Stimulated activated CD4-positive, alpha-beta T cell treated with anti-CD3 and anti-CD28 coated beads, Interleukin-4, amount 100 ng/mL, for 24 hours (primary cell): ENCODE measurements around the gene LRRC1.
"Not testable (repeated sequence)": the region's sequence is repeated elsewhere in the genome, so short reads cannot be mapped to it uniquely, and the experiment has no call there.

Experiments
- DNase-seq: peaks from one replicate; pipeline ENCODE4 v3.0.0-alpha.2; 2020

The LRRC1 gene

DNA sequence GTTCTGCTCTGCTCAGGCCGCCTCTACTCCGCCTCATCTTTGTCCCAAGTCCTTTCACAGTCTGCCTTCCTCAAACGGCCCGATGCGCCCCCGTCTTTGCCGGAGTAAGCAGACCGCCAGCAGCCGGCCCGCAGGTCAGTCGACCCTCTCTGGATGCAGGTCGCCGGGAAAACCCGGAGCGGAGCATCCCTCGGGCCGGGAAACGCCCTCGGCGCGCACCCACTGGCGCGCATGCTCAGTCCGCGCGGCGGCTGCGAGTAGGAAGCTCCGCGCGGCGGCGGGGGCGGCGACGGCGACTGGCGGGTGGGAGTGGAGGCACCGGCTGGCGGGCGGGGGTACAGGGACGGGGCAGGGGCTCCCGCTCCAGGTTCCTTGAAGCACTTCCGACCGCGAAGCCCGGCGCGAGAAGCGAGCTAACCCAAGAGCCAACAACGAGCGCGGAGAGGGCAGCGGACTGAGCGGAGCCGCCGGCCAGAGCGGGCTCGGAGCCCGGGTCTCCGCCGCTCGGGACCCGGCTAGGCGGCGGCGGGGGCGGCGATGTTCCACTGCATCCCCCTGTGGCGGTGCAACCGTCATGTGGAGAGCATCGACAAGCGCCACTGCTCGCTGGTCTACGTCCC lies at the start of gene LRRC1:
LRRC1 (plus strand) TSS at position 286 of the 620 bp plus-strand sequence; CDS start at position 538, 252 bp downstream.
- DNase-seq: peak; percentile 82

DNA sequence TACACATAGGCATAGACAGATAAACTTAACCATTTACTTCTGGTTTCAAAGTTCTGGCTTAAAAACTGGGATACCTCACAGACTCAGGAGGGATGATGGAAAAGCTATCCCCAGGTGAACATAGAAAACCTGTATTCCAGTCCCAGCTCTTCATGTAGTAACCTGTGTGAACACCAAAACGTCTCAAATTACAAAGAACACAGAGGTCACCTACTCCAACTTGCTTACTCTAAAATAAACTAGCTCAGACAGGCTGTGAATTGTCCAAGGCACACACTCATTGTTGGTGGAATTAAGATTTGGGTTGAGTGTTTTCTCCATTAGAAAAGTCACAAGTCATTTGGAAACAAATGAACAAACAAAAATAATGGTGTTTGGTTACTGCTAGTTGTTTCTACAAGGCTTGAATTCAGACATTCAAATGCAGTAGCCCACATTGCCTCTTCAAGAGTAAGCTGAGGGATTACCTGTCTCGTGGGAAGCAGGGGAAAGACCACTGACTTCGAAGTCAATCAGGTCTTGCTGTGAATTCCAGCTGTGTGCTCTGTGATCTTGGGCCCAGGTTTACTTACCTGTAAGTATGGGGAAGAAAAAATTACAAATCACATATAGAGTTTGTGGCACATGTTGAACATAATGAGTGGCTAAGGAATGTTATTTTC lies 48.2 kb upstream of the LRRC1 start:
- no peak for DNase-seq

DNA sequence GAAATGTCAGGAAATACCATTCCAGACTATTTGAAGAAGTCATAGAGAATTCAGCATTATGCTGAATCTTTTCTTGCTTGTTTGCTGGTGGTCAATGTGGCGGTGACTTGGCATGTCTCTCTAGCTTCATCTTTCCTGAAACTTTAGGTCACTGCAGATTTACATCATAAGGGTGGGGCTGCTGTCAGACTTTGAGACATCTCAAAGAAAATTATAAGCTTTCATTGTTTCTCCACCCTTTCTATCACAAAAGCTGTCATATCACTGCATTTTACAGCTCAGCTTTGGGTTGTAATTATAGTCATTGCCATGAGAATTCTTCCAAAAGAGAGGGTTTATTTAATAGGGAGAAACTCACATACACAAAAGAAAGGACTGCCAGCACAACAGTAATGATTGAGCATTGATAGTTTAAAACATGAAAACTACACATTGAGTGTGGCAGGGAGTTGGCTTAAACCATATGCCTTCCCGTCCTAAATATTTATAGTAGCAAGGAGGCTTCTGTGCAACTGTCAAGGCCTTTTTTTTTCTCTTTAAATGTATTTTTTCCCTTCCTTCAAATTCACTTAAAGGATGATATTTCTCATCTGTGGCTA lies 44.7 kb upstream of the LRRC1 start:
- DNase-seq: no peak

DNA sequence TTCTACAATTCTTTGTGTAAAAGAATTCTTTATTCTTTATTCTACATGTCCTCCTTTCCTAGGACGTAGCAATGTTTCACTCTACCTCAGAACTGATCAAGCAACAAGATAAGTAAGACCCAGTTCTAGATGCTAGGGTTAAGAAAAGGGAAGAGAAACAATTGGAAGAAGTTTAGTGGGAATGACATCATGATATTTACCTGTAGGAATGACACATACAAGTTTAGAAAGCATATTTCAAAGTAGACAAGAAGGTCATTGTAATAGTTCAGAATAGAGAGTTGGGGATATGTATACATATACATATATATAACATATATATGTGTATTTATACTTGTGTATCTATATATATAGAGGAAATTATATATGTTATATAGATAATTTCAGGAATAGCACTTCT lies 43.4 kb upstream of the LRRC1 start:
- DNase-seq: no peak

DNA sequence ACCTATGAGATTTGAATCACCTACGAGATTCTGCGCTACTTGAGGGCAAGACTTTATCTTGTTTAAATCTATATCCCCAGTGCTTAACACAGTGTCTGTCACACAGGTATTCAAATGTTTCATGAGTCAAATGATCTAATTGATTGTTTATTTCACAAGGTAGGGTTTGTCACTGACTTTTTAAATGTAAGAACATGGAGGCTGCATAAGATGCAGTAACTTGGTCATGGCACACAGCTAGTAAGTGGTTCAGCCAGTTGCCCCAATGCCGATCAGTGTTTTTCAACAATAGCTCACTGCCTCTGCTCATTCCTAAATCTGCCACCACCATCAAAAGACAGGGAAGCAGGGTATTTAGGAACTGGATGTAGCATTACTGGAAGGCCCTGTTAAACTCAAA lies 42.4 kb upstream of the LRRC1 start:
- no peak for DNase-seq

DNA sequence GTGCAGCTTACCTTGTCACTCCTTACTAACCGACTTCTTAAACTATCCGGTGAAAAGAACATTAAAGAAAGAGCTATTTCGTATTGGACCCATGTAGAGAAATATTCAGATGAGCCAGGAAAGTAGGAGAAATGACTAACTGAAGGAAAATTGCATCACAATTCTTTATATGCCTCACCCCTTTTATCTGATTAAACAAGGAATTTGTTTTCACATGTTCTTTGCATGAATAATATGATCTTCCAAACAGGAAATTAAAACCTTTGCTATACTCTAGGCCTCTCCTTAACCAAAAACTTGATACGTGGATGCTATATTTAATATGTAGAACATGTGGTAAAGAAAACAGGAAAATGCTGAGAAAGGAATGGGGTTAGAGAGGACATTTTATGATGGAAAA lies 41.9 kb upstream of the LRRC1 start:
- no peak for DNase-seq

DNA sequence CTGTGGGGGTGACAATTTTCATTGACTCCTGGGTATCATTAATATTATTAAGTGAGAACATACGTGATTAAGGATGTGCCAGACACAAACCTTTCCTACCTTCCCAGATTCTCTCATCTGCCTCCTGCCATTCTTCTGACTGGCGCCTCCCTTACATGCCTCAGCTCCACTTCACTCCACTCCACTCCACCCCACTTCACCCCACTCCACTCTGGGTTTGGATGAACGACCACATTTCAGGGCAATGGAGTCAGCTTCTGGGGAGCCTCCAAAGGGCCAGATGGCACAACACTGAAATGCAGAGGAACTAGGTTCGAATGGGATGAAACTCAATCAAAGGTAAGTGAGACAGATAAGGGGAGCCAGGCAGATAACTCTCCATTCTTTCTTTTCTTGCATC lies 40.5 kb upstream of the LRRC1 start:
- no peak for DNase-seq

DNA sequence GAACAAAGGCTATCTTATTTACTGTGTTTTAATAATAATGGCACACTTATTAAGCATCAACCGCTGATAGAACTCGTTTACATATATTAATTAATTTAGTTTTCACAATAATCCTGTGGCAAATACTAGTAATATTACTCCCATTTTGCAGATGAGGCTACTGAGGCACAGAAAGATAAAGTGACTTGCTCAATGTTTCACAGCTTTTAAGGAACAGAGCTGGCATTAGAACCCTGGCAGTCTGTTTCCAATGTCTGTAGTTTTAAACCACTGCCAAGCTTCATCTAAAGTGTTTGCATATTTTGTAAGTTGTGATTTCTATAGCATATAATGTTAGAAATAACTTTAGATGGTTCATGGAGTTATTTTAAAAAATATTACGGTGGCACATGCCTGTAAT lies 38.4 kb upstream of the LRRC1 start:
- DNase-seq: no peak

DNA sequence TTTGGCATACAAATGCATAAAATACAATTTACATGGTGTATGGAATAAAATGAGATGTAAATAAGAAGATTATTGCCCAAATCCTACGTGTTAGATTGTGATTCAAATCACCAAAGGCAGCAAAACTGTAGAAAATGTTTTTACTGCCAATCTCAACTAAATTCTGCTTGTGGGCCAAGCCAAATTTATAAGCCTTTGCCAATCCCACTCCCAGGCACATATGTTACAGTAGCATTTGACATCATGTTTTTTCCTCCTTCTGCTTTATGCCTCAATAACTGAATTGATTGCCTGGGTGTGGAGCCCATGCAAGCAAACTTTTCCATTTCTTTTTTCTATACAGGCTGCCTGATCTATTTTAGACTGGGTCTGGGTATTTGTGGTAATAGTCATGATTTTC lies 36.3 kb upstream of the LRRC1 start:
- DNase-seq: no peak

DNA sequence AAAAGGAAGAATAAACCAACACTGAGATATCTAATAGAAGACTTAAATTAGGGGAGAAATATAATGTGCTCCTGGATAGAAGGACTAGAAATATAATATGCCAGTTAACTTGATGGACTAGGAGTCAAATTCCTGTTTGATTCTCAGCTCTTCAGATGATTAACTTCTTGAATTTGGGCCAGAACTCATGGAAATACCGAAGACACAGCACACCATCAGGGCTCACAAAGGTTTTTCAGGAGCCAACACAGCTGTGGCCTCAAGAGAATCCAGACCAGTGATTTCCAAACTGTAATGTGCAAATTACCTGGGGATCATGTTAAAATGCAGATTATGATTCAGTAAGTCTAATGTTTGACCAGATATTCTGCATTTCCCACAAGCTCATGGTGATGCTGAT lies 33.8 kb upstream of the LRRC1 start:
- DNase-seq: no peak

DNA sequence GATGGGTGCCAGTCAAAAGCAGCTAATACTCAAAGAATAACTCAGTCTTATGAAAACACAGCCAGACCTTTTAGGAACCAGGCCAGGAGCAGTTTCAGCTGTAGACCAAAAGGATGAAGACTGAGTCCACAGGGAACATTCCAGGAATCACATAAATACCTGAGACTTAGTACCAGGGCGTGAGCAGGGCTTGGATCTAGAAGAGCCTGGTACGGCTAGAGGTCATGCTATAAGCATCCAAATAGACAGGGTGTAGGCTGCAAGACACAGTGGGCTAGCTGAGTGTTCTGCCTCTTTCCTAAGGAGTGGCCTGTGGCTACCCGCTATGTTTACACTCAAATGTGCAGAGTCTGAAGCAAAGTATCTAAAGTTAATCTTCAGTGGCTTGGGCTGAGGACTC lies 29.5 kb upstream of the LRRC1 start:
- no peak for DNase-seq

DNA sequence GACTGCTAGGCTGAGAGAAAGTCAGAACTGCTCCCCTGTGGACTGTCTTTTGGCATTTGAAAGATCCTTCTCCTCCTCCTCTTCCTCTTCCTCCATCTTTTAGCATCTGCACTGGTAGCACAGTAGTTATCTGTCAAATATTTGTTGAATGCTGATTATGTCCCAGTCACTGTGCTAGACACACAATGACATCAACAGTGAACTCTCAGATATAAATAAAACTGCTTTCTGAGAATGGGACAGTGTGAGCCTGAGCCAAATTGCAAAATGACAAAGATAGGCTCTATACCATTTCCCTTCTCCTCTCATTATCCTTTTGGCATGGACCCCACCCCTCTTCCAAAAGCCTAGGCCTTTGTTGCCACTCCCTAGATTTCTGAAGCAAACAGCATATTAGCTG lies 27.9 kb upstream of the LRRC1 start:
- DNase-seq: no peak

DNA sequence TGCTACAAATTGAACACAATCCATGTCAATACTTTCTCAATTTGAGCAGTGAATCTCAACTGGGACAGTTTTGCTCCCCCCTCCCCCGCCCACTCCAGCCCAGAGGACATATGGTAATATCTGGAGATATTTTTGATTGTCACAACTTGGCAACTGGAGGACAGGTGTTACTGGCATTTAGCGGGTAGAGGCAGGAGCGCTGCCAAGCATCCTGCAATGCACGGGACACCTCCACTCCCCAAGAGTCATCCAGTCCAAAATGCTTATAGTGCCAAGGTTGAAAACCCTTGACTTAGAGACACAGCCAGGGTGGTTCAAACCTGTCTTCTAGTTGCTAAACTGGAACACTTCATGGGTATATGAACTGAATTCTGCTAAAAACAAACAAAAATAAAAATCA lies 26.9 kb upstream of the LRRC1 start:
- DNase-seq: no peak

DNA sequence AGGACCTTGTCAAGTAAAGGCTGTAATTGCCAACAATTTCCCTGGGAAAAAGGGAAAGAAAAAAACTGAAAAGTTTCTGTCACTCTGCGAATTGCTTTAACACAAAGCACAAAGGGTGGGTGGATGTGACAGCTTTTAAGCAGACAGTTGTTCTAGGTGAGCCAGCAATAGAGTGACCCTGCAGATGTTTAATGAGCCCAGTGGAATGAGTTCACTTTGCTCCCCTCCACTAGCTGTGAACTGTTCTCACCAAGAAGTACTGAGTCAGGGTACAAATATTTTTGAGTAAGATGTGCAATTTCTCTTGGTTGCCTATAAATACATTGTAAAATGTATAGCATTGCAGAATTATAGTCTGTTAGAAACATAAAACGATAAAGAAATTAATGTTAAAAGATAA lies 26.2 kb upstream of the LRRC1 start:
- no peak for DNase-seq

DNA sequence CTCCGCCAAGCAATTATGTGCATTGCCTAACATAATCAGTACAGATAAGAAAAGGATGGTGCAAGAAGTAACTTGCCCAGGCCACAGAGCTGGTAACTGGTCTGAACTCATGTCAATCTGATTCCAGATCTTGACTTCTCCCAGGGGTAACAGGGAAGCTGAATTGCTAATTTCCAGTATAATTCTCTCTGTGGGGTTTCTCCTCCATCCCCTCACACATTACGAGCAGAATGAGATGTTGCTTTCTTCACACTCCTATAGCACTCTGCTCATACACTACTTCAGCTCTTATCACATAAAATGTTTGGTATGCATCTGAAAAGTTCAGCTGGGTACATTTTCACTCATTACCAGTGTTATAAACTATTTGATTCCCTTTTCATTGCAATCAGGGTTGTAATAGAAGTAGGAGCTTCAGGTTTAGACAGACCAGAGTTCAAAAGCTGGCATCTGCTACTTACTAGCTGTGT lies 24.0 kb upstream of the LRRC1 start:
- DNase-seq: no peak

DNA sequence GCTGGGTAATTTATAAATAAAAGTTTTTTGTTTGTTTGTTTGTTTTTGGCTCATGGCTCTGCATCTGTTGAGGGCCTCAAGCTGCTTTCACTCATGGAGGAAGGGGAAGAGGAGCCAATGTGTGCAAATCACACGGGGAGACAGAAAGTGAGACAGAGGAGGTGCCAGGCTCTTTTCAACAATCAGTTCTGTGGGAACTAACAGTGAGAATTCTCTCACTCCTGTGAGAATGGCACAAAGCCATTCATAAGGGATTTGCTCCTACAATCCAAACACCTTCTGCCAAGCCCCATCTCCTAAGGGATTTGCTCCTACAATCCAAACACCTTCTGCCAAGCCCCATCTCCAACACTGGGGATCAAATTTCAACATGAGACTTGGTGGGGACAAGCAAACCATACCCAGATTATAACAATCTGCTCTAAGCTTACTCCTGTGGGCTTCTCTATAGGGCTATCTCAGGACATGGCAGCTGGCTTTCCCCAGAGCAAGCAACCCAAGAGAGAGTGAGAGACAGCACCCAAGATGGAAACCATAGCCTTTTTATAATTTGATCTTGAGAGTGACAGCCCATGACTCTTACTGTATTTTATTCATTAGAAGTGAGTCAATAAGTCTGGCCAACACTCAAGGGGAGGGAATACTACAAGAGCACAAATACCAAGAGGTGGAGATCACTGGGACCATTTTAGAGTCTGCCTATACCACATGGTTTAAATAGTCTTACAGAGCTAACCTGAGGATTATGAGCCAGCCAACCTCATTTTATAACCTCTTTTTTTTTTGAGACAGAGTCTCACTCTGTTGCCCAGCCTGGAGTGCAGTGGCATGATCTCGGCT lies 22.8 kb upstream of the LRRC1 start:
- DNase-seq: no peak

DNA sequence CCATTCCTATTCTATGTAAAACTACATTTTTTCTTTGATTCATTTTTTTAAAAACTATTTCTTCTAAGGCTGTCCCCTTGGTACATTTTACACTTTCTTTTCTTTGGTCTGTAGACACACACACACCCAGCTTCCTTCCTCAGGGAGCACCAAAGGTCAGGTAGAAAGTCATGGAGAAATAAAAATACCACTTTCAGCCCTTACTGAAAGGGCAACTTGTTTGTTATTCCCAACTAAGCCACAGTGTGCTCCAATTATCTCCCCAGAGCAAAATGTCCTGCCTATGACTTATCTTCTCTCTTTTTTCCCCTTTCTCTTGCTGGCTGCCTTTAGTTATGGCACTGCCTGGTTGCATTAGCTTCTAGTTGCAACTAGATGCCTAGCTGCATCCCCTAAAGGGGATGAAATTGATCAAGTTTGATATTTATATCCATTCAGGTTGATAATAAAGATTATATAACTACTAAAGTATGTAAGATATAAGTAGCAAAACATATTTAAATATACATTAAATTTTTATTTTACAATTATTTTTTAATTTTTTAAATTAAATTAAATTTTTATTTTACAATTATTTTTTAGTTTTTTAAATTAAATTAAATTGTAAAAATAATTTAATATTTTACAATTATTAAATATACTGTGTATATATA lies 21.6 kb upstream of the LRRC1 start:
- no peak for DNase-seq

DNA sequence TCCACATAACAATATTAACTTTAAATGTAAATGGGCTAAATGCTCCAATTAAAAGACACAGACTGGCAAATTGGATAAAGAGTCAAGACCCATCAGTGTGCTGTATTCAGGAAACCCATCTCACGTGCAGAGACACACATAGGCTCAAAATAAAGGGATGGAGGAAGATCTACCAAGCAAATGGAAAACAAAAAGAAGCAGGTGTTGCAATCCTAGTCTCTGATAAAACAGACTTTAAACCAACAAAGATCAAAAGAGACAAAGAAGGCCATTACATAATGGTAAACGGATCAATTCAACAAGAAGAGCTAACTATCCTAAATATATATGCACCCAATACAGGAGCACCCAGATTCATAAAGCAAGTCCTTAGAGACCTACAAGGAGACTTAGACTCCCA lies 18.7 kb upstream of the LRRC1 start:
- DNase-seq: not testable (repeated sequence)

DNA sequence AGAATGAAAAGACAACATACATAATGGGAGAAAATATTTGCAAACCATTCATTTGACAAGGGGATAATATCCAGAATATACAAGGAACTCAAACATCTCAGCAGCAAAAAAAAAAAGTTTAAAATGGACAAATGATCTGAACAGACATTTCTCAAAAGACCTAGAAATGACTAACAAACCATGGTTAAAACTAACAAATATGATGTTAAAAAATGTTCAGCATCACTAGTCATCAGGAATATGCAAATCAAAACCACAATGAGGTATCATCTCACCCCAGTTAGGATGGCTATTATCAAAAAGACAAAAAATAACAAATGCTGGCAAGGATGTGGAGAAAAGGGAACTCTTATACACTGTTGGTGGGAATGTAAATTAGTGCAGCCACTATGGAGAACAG lies 9.8 kb upstream of the LRRC1 start:
- not testable (repeated sequence) for DNase-seq

DNA sequence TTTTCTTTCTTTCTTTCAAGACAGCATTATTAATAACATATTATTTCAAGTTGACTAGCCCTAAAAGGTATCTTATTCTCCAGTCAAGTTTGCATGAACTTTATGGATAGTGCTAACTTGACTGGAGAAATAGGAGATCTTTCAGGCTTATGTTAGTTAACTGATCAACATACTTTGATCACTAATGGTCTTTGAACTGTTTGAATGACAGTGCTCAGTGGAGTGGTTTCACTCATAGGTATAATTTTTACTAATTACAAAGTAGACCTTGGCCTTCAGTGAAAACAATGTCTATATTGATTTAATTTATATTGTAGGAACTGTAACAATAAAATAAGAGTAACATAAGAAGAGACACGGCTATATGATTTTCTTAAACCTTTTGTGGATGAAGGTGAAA lies 8.0 kb upstream of the LRRC1 start:
- no peak for DNase-seq

DNA sequence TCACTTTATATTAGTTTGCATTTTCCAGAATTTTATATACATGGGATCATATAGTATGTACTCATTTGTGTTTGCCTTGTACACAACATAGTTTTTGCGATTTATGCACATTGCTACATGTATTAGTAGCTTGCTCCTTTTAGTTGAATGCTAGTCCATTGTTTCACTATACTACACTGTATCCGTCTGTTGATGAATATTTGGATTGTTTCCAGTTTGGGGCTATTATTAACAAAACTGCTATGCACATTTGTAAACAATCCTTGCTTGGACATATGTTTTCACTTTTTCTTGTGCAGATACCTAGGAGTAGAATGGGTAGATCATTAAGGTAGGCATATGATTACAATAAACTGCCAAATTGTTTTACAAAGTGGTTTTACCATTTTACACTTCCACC lies 3.9 kb upstream of the LRRC1 start:
- no peak for DNase-seq

DNA sequence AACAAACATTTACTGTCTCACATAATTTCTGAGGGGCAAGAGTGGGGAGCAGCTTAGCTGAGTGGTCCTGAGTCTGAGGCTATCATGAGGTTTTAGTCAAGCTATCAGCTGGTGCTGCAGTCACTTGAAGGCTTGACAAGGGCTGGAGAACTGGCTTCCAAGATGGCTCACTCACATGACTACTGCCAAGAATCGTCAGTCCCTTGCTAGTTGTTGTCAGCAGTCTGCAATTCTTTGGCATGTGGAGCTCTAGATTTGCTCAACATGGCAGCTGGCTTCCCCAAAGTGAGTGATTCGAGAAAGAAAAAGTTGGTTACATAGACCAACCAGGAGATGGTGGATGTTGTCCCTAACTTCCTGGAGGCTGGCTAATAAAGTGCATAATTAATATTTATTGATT lies 2.8 kb upstream of the LRRC1 start:
- DNase-seq: no peak

DNA sequence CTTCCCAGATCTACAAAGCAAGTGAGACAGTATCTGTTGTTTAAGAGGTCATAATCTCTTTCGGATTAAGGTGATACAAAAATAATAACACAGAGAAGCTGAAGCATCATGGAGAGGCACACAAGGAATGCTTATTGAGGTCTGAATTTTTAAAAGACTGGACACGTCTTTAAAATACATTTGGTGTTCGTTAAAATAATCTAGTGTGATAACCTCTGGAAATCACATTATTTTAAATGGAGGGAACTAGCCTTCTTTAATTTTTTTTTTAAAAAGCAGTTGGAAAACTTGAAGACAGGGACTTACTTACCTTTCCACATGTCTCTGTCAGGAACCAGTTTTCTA lies 1.9 kb upstream of the LRRC1 start:
- DNase-seq: no peak
